ENCODE results near the gene MUC12.
"Not testable (repeated sequence)": the region's sequence is repeated elsewhere in the genome, so short reads cannot be mapped to it uniquely, and the experiment has no call there.

The MUC12 gene

GRCh38 chr7:100991631-100992030 lies 22.3 kb downstream of the MUC12 start:
- DNase-seq = no peak

- not testable (repeated sequence) for DNase-seq
Observed at GRCh38 chr7:100992280-100992679, 22.9 kb downstream of the MUC12 start.

GRCh38 chr7:100994671-100995070 lies 25.3 kb downstream of the MUC12 start:
- not testable (repeated sequence) for DNase-seq

GRCh38 chr7:100998530-100998929 lies 29.2 kb downstream of the MUC12 start:
- DNase-seq = not testable (repeated sequence)

GRCh38 chr7:100999334-100999733 lies 30.0 kb downstream of the MUC12 start:
- DNase-seq = not testable (repeated sequence)

- not testable (repeated sequence) for DNase-seq
Observed at GRCh38 chr7:101000025-101000424, 30.7 kb downstream of the MUC12 start.

- DNase-seq = not testable (repeated sequence)
Observed at GRCh38 chr7:101002333-101002732, 33.0 kb downstream of the MUC12 start.

GRCh38 chr7:101007361-101007760 lies 38.0 kb downstream of the MUC12 start:
- DNase-seq = not testable (repeated sequence)

- no peak for DNase-seq
Observed at GRCh38 chr7:101009629-101010028, 40.3 kb downstream of the MUC12 start.

GRCh38 chr7:101012931-101013330 lies 43.6 kb downstream of the MUC12 start:
- no peak for DNase-seq

- no peak for DNase-seq
Observed at GRCh38 chr7:101015626-101016025, 46.3 kb downstream of the MUC12 start.

- peak; percentile 46 for DNase-seq
Observed at GRCh38 chr7:101017064-101017777, 47.9 kb downstream of the MUC12 start.

GRCh38 chr7:101018271-101019167 lies 49.2 kb downstream of the MUC12 start:
- DNase-seq = no peak

GRCh38 chr7:101020444-101020843 lies 51.1 kb downstream of the MUC12 start:
- no peak for DNase-seq

GRCh38 chr7:101021703-101022102 lies 52.3 kb downstream of the MUC12 start:
- no peak for DNase-seq

- DNase-seq = no peak
Observed at GRCh38 chr7:101023839-101024238, 54.5 kb downstream of the MUC12 start.

GRCh38 chr7:101031082-101031481 lies 61.7 kb downstream of the MUC12 start:
- DNase-seq = no peak

- no peak for DNase-seq
Observed at GRCh38 chr7:101035941-101036340, 66.6 kb downstream of the MUC12 start.

GRCh38 chr7:101041283-101041682 lies 71.9 kb downstream of the MUC12 start:
- not testable (repeated sequence) for DNase-seq

- no peak for DNase-seq
Observed at GRCh38 chr7:101058355-101058754, 89.0 kb downstream of the MUC12 start.

- no peak for DNase-seq
Observed at GRCh38 chr7:101059620-101059942, 90.2 kb downstream of the MUC12 start.

- no peak for DNase-seq
Observed at GRCh38 chr7:101060992-101061391, 91.6 kb downstream of the MUC12 start.

GRCh38 chr7:101064176-101064550 lies 94.8 kb downstream of the MUC12 start:
- DNase-seq = not testable (repeated sequence)

- not testable (repeated sequence) for DNase-seq
Observed at GRCh38 chr7:101065162-101065561, 95.8 kb downstream of the MUC12 start.
